ENCODE measurements around the gene MAGEB3.

Gene MAGEB3

DNA sequence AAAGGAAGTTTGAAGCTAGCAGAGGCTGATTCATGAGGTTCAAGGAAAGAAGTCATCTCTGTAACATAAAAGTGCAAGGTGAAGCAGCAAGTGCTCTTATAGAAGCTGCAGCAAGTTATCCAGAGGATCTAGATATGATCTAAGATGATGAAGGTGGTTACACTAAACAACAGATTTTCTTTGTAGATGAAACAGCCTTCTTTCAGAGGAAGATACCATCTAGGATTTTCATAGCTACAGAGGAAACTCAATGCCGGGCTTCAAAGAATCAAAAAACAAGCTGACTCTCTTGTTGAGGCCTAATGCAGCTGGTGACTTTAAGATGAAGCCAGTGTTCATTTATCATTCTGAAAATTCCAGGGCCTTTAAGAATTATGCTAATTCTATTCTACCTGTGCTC is 50.0 kb downstream of the MAGEB3 start:
- DNase-seq (ENCODE audit: low spot score): no peak

GRCh38 chrX:30282527-30282926 is 52.1 kb downstream of the MAGEB3 start:
- no peak for DNase-seq (ENCODE audit: low spot score)

DNA sequence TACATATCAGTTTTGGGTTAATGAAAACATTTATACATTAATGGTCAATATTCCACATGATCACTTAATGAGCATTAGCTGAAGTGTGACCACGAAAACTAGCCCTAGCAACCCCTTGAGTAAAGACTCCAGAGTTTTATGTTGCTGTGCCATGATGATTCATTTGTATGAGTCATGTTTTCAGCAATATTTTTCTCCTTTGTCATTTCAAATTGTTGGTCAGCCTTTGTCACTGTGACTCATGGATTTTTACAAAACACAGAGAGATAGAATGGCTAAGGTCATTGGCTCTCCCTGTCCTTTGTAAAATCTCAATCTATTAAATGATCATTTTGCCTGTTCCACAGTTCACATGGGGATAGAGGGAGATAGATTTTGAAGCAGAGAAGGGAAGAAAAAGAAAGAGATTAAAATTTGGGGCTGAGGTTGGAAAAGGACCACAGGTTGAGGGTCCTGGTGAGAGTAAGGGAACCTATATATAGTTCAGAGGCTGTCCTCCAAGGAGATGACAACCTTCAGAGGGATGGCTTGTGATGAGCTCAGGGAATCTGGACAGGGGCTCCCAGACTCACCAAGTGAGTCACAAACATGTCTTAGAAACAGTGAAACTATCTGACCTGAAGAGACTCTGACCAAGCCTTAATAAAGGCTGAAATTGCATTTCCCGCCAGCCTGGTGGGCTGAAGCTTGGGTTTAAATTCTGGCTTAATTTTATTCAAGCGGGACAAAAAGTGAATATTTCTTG is 53.2 kb downstream of the MAGEB3 start:
- no peak for DNase-seq (ENCODE audit: low spot score)
